Measurements from ENCODE around the gene ZNF320. TPM values are rescaled to one million over a fixed set of nuclear protein-coding genes. Genes with fewer than 3 reads are reported as not detected.
"Not testable (repeated sequence)": the region's sequence is repeated elsewhere in the genome, so short reads cannot be mapped to it uniquely, and the experiment has no call there.

Gene ZNF320
- total RNA-seq, 1 experiment from 2014 or later, result 25.4 TPM

- TF ChIP-seq IRF1 (CRISPR knock-in tag; IDR thresholded peaks at IDR 0.05), result no peak
- no peak for TF ChIP-seq ZNF121 (CRISPR knock-in tag; IDR thresholded peaks at IDR 0.05)
- no peak for TF ChIP-seq ZNF232 (CRISPR knock-in tag; IDR thresholded peaks at IDR 0.05)
- no peak for TF ChIP-seq PRDM15 (CRISPR knock-in tag; IDR thresholded peaks at IDR 0.05)
- TF ChIP-seq NR1H2 (CRISPR knock-in tag; IDR thresholded peaks at IDR 0.05), result no peak
- TF ChIP-seq RORB (CRISPR knock-in tag; IDR thresholded peaks at IDR 0.05), result no peak
- TF ChIP-seq, protein P1, sequence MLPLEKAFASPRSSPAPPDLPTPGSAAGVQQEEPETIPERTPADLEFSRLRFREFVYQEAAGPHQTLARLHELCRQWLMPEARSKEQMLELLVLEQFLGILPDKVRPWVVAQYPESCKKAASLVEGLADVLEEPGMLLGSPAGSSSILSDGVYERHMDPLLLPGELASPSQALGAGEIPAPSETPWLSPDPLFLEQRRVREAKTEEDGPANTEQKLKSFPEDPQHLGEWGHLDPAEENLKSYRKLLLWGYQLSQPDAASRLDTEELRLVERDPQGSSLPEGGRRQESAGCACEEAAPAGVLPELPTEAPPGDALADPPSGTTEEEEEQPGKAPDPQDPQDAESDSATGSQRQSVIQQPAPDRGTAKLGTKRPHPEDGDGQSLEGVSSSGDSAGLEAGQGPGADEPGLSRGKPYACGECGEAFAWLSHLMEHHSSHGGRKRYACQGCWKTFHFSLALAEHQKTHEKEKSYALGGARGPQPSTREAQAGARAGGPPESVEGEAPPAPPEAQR (CRISPR knock-in tag; IDR thresholded peaks at IDR 0.05), result no peak
Observed at GRCh38 chr19:52901842-52902241, 4.4 kb upstream of the ZNF320 start (continued).

GRCh38 chr19:52898596-52898995 lies 1.2 kb upstream of the ZNF320 start:
- H3K9me3 Mint-ChIP-seq; ATAC-seq; H3K27me3 Mint-ChIP-seq (ENCODE audit: low read depth); POLR2A ChIA-PET; DNase-seq (ENCODE audit: low spot score): not testable (repeated sequence)
- Mint-ChIP-seq H3K36me3 (peaks cover 13% of the 10 kb centered on the region), H3K27ac (peak overlapping the region; percentile 99), H3K4me1 (peaks cover 34% of the 10 kb centered on the region), H3K4me3 (peak overlapping the region; percentile 90)
- CTCF ChIA-PET, result interaction anchor here (1.0 to 2.6 kb wide), 3 partner anchors 65 to 193 kb away, joined by 4 to 7 read pairs (median 4); partner anchors contain the start of gene ZNF816

GRCh38 chr19:52898101-52898500 lies 666 bp upstream of the ZNF320 start:
- POLR2A ChIA-PET, result no interaction called here

More at GRCh38 chr19:52898101-52898500, 666 bp upstream of the ZNF320 start:
- H3K27me3 Mint-ChIP-seq (ENCODE audit: low read depth), result no peaks in the 10 kb centered on the region
- TF ChIP-seq ETV6 (CRISPR knock-in tag; IDR thresholded peaks at IDR 0.05) (0 out of 2 replicates have a peak, but pooled peaks have one; percentile 33), ZNF423 (CRISPR knock-in tag; IDR thresholded peaks at IDR 0.05) (peak; percentile 53), ZNF396 (CRISPR knock-in tag; IDR thresholded peaks at IDR 0.05; ENCODE audit: borderline replicate concordance) (no peak)
- TF ChIP-seq, protein P2, sequence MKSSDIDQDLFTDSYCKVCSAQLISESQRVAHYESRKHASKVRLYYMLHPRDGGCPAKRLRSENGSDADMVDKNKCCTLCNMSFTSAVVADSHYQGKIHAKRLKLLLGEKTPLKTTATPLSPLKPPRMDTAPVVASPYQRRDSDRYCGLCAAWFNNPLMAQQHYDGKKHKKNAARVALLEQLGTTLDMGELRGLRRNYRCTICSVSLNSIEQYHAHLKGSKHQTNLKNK (CRISPR knock-in tag; IDR thresholded peaks at IDR 0.05), result no peak
- TF ChIP-seq, protein P3, sequence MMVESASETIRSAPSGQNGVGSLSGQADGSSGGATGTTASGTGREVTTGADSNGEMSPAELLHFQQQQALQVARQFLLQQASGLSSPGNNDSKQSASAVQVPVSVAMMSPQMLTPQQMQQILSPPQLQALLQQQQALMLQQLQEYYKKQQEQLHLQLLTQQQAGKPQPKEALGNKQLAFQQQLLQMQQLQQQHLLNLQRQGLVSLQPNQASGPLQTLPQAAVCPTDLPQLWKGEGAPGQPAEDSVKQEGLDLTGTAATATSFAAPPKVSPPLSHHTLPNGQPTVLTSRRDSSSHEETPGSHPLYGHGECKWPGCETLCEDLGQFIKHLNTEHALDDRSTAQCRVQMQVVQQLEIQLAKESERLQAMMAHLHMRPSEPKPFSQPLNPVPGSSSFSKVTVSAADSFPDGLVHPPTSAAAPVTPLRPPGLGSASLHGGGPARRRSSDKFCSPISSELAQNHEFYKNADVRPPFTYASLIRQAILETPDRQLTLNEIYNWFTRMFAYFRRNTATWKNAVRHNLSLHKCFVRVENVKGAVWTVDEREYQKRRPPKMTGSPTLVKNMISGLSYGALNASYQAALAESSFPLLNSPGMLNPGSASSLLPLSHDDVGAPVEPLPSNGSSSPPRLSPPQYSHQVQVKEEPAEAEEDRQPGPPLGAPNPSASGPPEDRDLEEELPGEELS (CRISPR knock-in tag; IDR thresholded peaks at IDR 0.05), result no peak
- peaks cover 16% of the 10 kb centered on the region for H3K36me3 Mint-ChIP-seq
- H3K4me3 Mint-ChIP-seq, result peak overlapping the region; percentile 90
- no peaks in the 10 kb centered on the region for H3K9me3 Mint-ChIP-seq
- peak; percentile 50 for DNase-seq (ENCODE audit: low spot score)
- ATAC-seq, result peak; percentile 17
- CTCF ChIA-PET, result interaction anchor here (1.0 to 2.6 kb wide), 5 partner anchors 65 to 193 kb away, joined by 3 to 7 read pairs (median 4); partner anchors contain the start of gene ZNF816
- H3K27ac Mint-ChIP-seq, result peak overlapping the region; percentile 99
- H3K4me1 Mint-ChIP-seq, result peaks cover 29% of the 10 kb centered on the region
